Small intestine (tissue), 7 donors: ENCODE data around the gene ZNF382. TPM values are rescaled to one million over a fixed set of nuclear protein-coding genes. Genes with fewer than 3 reads are reported as not detected.
"Not testable (repeated sequence)": the region's sequence is repeated elsewhere in the genome, so short reads cannot be mapped to it uniquely, and the experiment has no call there.

Source experiments
- DNase-seq, 2 donors: peaks; one replicate each; pipeline versions ENCODE4 v3.0.0 to v3.0.0-alpha.2; 2013
- FAIRE-seq: peaks from 2 replicates; lab custom pipeline; 2012; peaks lifted over from hg19 to GRCh38; lab: Jason Lieb, UNC
- H3K27ac ChIP-seq, 3 donors: one replicate each; pipeline ENCODE4 v1.5.1; 2013; ENCODE audit warnings: low read length in 2 of 3, mild to moderate bottlenecking in 2 of 3, control low read depth in 1 of 3, inconsistent platforms in 1 of 3, low read depth in 1 of 3, moderate library complexity in 1 of 3
- H3K27me3 ChIP-seq, 3 donors: one replicate each; pipeline ENCODE4 v1.6.1; 2013; ENCODE audit warnings: low read length in 3 of 3, inconsistent platforms in 1 of 3; ENCODE audit not compliant: control insufficient read depth in 3 of 3, insufficient read depth in 3 of 3
- H3K36me3 ChIP-seq, 3 donors: one replicate each; pipeline ENCODE4 v1.6.1; 2013; ENCODE audit warnings: low read length in 3 of 3, inconsistent platforms in 1 of 3, low read depth in 1 of 3, mild to moderate bottlenecking in 1 of 3, moderate library complexity in 1 of 3; ENCODE audit not compliant: control insufficient read depth in 3 of 3, insufficient read depth in 2 of 3
- H3K4me1 ChIP-seq, 3 donors: one replicate each; pipeline ENCODE4 v1.6.1; 2013; ENCODE audit warnings: low read length in 2 of 3, inconsistent platforms in 1 of 3, low read depth in 1 of 3, mild to moderate bottlenecking in 1 of 3, moderate library complexity in 1 of 3; ENCODE audit not compliant: control insufficient read depth in 3 of 3, insufficient read depth in 2 of 3
- H3K4me3 ChIP-seq, 3 donors: one replicate each; pipeline ENCODE4 v1.5.1; 2013; ENCODE audit warnings: low read length in 3 of 3, control low read depth in 1 of 3, inconsistent platforms in 1 of 3, low read depth in 1 of 3, mild to moderate bottlenecking in 1 of 3, moderate library complexity in 1 of 3
- H3K9me3 ChIP-seq, 2 donors: one replicate each; pipeline ENCODE4 v1.6.1; 2013; ENCODE audit warnings: low read depth in 1 of 2, low read length in 1 of 2; ENCODE audit not compliant: control insufficient read depth in 2 of 2, insufficient read depth in 1 of 2
- WGBS, 3 donors: extraction: QIAGEN DNeasy Blood & Tissue Kit; methylation state at CpG; one replicate each; pipeline ENCODE4 v1.1.7; 2013; 5-methylcytosine and 5-hydroxymethylcytosine counted together
- polyA plus RNA-seq, 4 donors: library from polyadenylated mRNA; stranded (reverse) in 3 of 4; unstranded in 1 of 4; fragments of 200-250 nt in 3 of 4; fragments of 120-200 nt in 1 of 4; gene quantifications; one replicate each; pipeline versions ENCODE4 v1.2.1 to v1.2.3, GENCODE V29; 2013
- donor health status: healthy with polysubstance abuse.
- donor health status: control.
- donor health status: control.
- donor health status: Bipolar disorder and iron deficiency.
- donor health status: healthy.

The ZNF382 gene
- polyA plus RNA-seq, 4 donors, result 0.64 to 1.5 TPM; not detected in 2

DNA sequence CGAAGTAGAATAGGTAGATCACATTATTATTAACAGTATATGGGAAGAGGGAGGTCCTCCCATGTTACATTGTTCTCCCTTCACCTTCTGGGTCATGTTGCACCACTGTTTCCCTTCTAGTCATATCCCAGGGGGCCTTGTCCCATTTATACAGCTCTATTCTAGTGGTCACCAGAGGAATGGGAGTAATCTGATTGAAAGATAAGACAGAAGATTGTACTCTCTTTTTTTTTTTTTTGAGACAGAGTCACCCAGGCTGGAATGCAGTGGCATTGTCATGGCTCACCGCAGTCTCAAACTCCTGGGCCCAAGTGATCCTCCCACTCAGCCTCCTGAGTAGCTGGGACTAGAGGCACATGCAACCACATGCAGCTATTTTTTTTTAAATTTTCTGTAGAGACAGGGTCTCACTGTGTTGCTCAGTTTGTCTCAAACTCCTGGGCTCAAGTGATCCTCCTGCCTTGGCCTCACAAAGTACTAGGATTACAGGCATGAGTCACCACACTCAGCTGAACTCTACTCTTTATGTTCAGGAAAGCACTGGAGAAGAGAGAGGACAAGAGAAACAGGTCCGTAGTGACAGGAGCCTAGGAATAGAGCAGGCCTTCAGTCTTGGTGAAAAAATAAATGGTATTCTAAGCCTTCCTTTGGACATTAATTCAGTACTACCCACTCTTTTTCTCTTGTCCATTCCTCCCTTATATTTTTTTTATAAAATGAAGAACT, 27.7 kb upstream of the ZNF382 start:
- H3K4me3 ChIP-seq, result no peak overlapping the region
- peaks cover 0 to 27% of the 10 kb centered on the region in 2 donors for H3K9me3 ChIP-seq
- H3K27me3 ChIP-seq, result no peaks in the 10 kb centered on the region
- DNase-seq, result no peak
- WGBS, 3 donors, result 96 to 100% (median 100%) methylated on average over 3 of the region's 3 CpGs
- no peak for FAIRE-seq
- no peak overlapping the region for H3K27ac ChIP-seq
- H3K36me3 ChIP-seq, result peaks cover 10 to 28% (median 11%) of the 10 kb centered on the region in 3 donors
- H3K4me1 ChIP-seq, result no peaks in the 10 kb centered on the region

DNA sequence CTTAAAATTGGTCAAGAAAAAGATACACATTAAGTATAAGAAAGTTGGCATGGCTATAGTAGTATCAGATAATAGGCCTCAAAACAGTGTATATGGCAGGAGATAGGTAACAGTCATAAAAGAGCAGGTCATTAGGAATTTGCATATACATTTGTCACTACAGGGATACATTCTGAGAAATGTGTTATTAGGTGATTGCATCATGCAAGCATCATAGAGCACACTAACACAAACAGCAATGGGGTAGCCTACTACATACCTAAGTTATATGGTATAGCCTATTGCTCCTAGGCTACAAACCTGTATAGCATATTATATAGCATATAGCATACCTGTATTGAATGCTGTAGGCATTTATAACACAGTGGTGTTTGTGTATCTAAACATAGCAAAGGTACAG, 25.9 kb upstream of the ZNF382 start:
- no peak for FAIRE-seq
- no peak for DNase-seq
- no peak overlapping the region for H3K4me3 ChIP-seq
- H3K27ac ChIP-seq, result no peak overlapping the region
- H3K4me1 ChIP-seq, result no peaks in the 10 kb centered on the region
- H3K27me3 ChIP-seq, result no peaks in the 10 kb centered on the region
- H3K36me3 ChIP-seq, result peaks cover 10 to 28% (median 11%) of the 10 kb centered on the region in 3 donors
- peaks cover 0 to 32% of the 10 kb centered on the region in 2 donors for H3K9me3 ChIP-seq

DNA sequence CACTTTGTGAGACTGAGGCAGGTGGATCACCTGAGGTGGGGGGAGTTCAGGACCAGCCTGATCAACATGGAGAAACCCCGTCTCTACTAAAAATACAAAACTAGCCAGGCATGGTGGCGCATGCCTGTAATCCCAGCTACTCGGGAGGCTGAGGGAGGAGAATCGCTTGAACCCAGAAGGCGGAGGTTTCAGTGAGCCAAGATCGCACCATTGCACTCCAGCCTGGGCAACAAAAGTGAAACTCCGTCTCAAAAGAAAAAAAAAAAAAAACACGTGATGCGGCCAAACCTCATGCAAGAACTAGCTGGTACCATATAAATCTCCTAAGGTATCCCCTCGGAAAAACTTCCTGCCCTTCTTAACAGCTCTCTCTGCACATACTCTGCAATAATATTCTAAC, 2.4 kb upstream of the ZNF382 start:
- H3K36me3 ChIP-seq, H3K9me3 ChIP-seq, H3K27me3 ChIP-seq, H3K4me1 ChIP-seq, H3K4me3 ChIP-seq, DNase-seq, FAIRE-seq, H3K27ac ChIP-seq: not testable (repeated sequence)
- 84 to 92% (median 90%) methylated on average over 9 to 10 of the region's 10 CpGs for WGBS, 3 donors

DNA sequence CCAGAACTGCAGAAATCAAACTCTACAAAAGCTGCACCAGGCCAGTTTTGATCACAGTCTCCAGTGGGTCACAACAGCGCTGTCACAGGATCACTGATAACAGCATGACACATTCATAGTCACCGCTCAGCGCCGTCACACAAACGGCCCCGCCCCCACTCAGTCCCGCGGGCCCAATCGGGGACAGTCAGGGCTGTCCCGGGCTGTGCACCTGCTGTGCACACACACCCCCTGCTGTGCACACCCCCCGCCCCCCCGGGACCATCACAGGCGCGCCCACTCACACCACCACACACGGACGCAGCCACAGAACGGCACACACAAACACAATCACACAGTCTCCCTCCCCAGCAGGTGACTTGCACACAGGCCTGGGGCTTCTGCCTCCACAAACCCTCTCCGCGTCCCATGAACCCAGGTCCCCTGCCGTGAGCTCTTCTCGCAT, 435 bp upstream of the ZNF382 start:
- H3K9me3 ChIP-seq, result peaks cover 0 to 6% of the 10 kb centered on the region in 2 donors
- no peak for FAIRE-seq
- WGBS, 3 donors, result 2 to 21% (median 14%) methylated on average over 17 to 21 of the region's 21 CpGs

DNA sequence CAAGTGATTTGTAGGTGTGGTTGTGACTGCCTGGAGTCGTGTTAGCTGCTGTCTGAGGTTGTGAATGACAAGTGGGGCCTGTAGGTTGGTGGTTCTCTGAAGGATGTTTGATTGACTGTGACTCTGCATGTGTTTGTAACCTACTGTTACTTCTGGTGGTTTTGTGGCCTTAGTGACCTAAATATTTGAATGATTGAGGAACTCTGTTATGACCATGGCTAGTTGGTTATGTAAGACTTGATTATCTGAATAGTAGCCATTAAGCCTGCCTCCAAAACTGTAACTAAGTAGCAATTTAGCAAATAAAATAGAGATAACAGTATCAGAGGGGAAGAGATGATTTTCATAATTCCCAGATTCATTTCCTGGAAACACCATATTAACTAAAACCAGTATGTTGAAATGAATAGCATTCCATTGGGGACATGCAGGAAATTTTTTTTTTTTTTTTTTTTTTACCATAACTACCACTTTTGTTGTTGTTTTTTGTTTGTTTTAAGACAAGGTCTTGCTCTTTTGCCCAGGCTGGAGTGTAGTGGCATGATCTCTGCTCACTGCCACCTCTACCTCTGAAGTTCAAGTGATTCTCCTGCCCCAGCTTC, 865 bp downstream of the ZNF382 start:
- WGBS, 3 donors, result 0 to 14% (median 3%) methylated on average over 1 of the region's 1 CpG
- Histone ChIP-seq H3K4me1 (peaks cover 0 to 4% (median 0%) of the 10 kb centered on the region in 3 donors), H3K36me3 (peaks cover 0 to 4% (median 0%) of the 10 kb centered on the region in 3 donors), H3K27ac (peak overlapping the region in 2 of 3 donors; percentile 17 to 87), H3K9me3 (peaks cover 0 to 6% of the 10 kb centered on the region in 2 donors), H3K27me3 (no peaks in the 10 kb centered on the region), H3K4me3 (peak overlapping the region in 2 of 3 donors; percentile 2 to 80)
- DNase-seq, result no peak
- FAIRE-seq, result no peak

More for the DNA sequence above, 435 bp upstream of the ZNF382 start:
- H3K27ac ChIP-seq, result peak overlapping the region in 2 of 3 donors; percentile 57 to 87
- peak overlapping the region; percentile 59 to 80 (median 71) for H3K4me3 ChIP-seq
- H3K27me3 ChIP-seq, result no peaks in the 10 kb centered on the region
- peak; percentile 24 to 71 for DNase-seq
- peaks cover 0 to 4% (median 0%) of the 10 kb centered on the region in 3 donors for H3K4me1 ChIP-seq
- H3K36me3 ChIP-seq, result no peaks in the 10 kb centered on the region

DNA sequence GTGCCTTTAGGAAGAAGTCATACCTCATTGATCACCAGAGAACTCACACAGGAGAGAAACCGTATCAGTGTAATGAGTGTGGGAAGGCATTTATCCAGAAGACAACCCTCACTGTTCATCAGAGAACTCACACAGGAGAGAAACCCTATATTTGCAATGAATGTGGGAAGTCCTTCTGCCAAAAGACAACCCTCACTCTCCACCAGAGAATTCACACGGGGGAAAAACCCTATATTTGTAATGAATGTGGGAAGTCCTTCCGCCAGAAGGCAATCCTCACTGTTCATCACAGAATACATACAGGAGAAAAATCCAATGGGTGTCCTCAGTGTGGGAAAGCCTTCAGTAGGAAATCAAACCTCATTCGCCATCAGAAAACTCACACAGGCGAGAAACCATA, 21.9 kb downstream of the ZNF382 start:
- Histone ChIP-seq H3K36me3 (peaks cover 0 to 4% (median 0%) of the 10 kb centered on the region in 3 donors), H3K9me3 (peaks cover 6 to 47% of the 10 kb centered on the region in 2 donors), H3K4me3 (no peak overlapping the region), H3K27ac (no peak overlapping the region), H3K4me1 (no peaks in the 10 kb centered on the region), H3K27me3 (no peaks in the 10 kb centered on the region)
- DNase-seq, result no peak
- no peak for FAIRE-seq
- 92 to 94% (median 94%) methylated on average over 5 of the region's 5 CpGs for WGBS, 3 donors

DNA sequence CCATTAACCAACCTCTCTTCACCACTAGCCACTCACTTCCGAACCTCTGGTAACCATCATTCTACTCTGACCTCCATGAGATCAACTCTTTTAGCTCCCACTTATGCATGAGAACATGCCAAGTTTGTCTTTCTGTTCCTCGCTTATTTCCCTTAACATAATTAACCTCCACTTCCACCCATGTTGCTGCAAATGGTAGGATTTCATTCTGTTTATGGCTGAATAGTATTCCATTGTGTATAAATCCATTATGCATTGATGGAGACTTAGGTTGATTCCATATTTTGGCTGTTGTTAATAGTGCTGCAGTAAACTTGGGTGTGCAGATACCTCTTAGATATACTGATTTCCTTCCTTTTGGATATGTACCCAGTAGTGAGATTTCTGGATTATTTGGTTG, 30.2 kb downstream of the ZNF382 start:
- Histone ChIP-seq H3K4me1 (no peaks in the 10 kb centered on the region), H3K27me3 (no peaks in the 10 kb centered on the region), H3K36me3 (peaks cover 0 to 7% (median 3%) of the 10 kb centered on the region in 3 donors), H3K9me3 (peaks cover 6 to 63% of the 10 kb centered on the region in 2 donors), H3K4me3 (no peak overlapping the region), H3K27ac (no peak overlapping the region)
- WGBS, 3 donors, result 91 to 98% (median 93%) methylated on average over 2 of the region's 2 CpGs
- DNase-seq (no peak), FAIRE-seq (no peak)

DNA sequence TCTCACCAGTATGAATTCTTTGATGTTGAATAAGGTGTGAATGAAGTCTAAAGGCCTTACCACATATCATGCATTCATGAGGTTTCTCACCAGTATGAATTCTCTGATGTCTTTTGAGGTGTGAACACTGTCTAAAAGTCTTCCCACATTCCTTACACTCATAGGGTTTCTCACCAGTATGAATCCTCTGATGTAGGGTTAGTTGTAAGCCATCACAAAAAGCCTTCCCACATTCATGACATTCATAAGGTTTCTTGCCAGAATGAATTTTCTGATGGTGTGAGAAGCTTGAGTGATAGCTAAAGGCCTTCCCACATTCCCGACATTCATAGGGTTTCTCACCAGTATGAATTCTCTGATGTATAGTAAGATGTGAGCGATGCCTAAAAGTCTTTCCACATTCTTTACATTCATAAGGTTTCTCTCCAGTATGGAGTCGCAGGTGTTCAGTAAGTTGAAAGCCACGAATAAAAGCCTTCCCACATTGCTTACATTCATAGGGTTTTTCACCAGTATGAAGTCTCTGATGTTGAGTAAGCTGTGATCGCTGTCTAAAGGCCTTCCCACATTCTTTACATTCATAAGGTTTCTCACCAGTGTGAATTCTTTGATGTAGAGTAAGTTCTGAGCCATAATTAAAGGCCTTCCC, 33.9 kb downstream of the ZNF382 start:
- Histone ChIP-seq H3K27ac (no peak overlapping the region), H3K4me3 (no peak overlapping the region), H3K9me3 (peaks cover 6 to 60% of the 10 kb centered on the region in 2 donors), H3K27me3 (no peaks in the 10 kb centered on the region), H3K36me3 (peaks cover 0 to 7% (median 3%) of the 10 kb centered on the region in 3 donors), H3K4me1 (no peaks in the 10 kb centered on the region)
- WGBS, 3 donors, result 96 to 97% (median 96%) methylated on average over 5 of the region's 5 CpGs
- DNase-seq (no peak), FAIRE-seq (no peak)
